ENCODE results near the gene COL27A1. TPM values are rescaled to one million over a fixed set of nuclear protein-coding genes. Genes with fewer than 3 reads are reported as not detected.

COL27A1 gene
- total RNA-seq, 1 donor = 2.1 TPM

DNA sequence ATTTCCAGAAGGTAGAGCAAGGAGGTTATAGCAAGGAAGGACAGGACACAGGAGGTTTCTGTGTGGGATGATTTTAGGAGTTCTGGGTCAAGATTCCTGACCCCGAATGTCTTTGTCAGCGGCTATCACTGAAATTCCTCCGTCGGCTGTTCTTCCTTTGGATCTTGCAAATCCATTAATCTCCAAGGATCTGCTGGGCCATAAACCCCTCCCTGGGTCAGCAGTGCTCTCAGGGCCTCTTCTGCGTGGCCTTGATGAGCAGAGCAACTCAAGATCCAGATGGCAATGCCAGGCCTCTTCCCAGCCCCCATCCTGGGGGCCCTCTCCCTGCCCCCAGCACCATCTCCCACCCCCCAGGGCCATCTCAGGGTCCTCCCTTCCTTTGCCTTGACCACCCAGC is 16.3 kb upstream of the COL27A1 start:
- H3K4me3 ChIP-seq (ENCODE audit: low read depth, low read length) = no peak overlapping the region
- TF ChIP-seq, protein P1, sequence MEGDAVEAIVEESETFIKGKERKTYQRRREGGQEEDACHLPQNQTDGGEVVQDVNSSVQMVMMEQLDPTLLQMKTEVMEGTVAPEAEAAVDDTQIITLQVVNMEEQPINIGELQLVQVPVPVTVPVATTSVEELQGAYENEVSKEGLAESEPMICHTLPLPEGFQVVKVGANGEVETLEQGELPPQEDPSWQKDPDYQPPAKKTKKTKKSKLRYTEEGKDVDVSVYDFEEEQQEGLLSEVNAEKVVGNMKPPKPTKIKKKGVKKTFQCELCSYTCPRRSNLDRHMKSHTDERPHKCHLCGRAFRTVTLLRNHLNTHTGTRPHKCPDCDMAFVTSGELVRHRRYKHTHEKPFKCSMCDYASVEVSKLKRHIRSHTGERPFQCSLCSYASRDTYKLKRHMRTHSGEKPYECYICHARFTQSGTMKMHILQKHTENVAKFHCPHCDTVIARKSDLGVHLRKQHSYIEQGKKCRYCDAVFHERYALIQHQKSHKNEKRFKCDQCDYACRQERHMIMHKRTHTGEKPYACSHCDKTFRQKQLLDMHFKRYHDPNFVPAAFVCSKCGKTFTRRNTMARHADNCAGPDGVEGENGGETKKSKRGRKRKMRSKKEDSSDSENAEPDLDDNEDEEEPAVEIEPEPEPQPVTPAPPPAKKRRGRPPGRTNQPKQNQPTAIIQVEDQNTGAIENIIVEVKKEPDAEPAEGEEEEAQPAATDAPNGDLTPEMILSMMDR (IDR thresholded peaks at IDR 0.05; ENCODE audit: insufficient read depth, low read length) = no peak
- no peak for DNase-seq (ENCODE audit: low read depth)

DNA sequence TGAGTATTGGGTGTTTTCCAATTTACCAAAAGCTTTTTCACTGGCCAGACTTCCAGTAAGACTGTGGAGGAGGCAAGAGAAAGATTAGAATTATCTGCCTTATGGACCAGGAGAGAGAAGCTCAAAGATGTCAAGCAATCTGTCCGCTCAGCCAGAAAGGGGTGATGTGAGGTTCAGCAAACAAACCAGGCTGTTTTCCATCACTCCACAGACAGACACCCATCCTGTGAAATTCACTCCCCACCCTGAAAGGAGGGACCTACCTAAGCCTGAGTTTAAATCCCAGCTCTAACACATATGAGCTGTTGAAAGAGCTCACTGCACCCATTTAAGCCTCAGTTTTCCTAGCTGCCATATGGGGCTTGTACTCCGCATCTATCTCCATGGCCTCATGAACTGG is 14.9 kb upstream of the COL27A1 start:
- no peak overlapping the region for H3K4me3 ChIP-seq (ENCODE audit: low read depth, low read length)
- TF ChIP-seq, protein P1 (IDR thresholded peaks at IDR 0.05; ENCODE audit: insufficient read depth, low read length) = no peak
- DNase-seq (ENCODE audit: low read depth) = no peak

DNA sequence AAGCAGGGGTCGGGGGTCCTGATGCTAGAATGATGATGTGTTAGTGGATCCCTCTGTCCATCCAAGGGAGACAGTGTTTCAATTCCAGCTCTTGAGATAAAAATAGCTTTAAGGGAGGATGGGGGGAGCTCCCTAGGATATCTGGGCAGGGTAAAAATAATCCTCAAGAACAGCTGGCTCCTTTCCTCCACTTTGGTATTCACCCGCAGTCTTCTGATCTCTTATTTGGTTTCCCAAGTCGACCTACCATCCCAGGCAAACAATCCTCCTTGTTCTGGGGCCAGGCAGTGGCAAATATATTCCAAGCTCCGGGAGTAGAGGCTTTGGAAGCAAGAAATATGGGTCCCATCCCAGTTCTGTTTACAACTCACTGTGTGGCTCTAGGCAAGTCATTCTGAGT is 14.5 kb upstream of the COL27A1 start:
- TF ChIP-seq, protein P1 (IDR thresholded peaks at IDR 0.05; ENCODE audit: insufficient read depth, low read length) = no peak
- H3K4me3 ChIP-seq (ENCODE audit: low read depth, low read length) = no peak overlapping the region
- DNase-seq (ENCODE audit: low read depth) = no peak

DNA sequence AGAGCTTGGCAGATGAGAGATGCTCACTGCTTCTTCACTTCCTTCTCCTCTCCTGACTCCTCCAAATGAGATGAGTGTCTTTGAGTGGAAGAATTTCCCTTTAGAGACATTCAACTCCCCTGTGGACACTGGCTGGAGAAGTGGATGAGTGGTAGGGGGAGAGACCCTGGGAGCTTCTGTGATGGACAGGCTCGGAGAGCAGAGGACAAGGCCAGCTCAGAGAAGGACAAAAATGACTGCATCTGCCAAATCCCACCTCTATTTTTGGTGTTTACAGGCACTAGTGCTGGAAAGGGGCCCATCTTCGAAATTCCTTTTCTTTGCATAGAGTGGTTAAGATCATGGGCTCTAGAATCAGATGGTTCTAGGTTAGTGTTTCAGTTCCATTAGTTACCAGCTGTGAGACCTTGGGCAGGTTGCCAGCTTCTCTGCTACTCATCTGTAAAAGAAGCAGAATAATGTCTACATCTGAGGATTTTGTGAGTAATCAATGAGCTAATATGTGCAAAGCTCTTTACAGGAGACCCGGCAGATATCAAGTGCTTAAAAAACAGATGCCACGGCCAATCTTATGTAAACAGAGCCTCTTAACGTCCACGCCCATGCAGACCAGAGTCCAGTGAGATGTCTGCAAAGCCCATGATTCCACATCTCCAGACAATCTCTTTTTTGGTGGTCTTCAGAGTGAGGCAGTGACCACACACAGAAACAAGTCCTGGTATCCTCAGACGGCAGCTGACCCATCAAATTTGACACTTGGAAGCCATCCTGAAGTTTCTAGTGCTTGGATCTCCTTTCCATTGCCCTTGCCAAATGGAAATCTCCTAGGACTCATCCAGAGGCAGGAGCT is 13.6 kb upstream of the COL27A1 start:
- TF ChIP-seq, protein P1 (IDR thresholded peaks at IDR 0.05; ENCODE audit: insufficient read depth, low read length) = no peak
- DNase-seq (ENCODE audit: low read depth) = peak; percentile 52
- no peak overlapping the region for H3K4me3 ChIP-seq (ENCODE audit: low read depth, low read length)

DNA sequence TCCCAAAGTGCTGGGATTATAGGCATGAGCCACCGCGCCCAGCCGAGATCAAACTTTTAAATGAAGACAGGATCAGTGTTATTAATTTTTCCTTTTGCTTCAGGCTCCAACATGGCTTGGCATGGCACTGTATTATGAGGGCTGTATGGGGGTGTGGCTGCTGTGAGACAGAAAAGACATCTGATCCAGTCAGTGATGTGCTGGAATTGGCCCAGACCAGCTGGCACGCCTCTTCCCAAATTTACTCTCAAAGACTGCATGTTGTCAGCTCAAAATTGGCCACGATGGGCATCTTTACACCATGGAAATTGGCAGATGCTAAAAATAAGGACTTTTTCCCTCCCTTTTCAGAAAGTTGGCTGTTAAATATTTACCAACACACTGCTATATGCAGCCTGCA is 12.1 kb upstream of the COL27A1 start:
- no peak overlapping the region for H3K4me3 ChIP-seq (ENCODE audit: low read depth, low read length)
- no peak for DNase-seq (ENCODE audit: low read depth)
- TF ChIP-seq, protein P1 (IDR thresholded peaks at IDR 0.05; ENCODE audit: insufficient read depth, low read length) = no peak

DNA sequence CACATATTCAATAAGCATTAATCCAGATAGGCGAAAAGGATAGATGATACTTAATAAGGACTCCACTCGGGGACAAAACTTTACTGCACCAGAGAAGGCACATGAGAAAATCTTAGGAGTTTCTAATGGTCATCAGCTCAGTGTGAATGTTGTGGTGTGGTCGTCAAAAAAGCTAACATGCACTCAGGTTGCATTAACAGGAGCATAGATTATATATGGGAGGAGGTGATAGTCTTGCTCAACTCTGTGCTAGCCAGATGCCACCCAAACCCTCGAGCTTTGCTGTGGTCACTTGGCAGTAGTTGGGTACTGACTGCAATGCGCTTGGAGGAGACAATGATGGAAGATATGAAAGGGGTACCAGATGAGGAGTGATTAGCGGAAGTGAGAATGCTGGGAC is 8.6 kb upstream of the COL27A1 start:
- TF ChIP-seq, protein P1 (IDR thresholded peaks at IDR 0.05; ENCODE audit: insufficient read depth, low read length) = no peak
- DNase-seq (ENCODE audit: low read depth) = no peak
- no peak overlapping the region for H3K4me3 ChIP-seq (ENCODE audit: low read depth, low read length)

Measured in fibroblast of the aortic adventitia (primary cell).